ENCODE results near the gene NKX3-2.

- TF ChIP-seq ATF7 (IDR thresholded peaks at IDR 0.05; ENCODE audit: low read depth) = no peak
- no peak for TF ChIP-seq NFIC (IDR thresholded peaks at IDR 0.05; ENCODE audit: low read depth, low read length)
- TF ChIP-seq RUNX3 (IDR thresholded peaks at IDR 0.05; ENCODE audit: low read length) = no peak
- TF ChIP-seq POLR2AphosphoS5 (IDR thresholded peaks at IDR 0.05; ENCODE audit: low read length) = no peak
- TF ChIP-seq USF2 (IDR thresholded peaks at IDR 0.05; ENCODE audit: borderline replicate concordance, low read depth, low read length) = no peak
- TF ChIP-seq ZBED1 (IDR thresholded peaks at IDR 0.05; ENCODE audit: borderline replicate concordance) = no peak
- no peak for TF ChIP-seq CTCF (IDR thresholded peaks at IDR 0.05 in 2 of 3, conservative IDR thresholded peaks at IDR 0.05 in 1 of 3; ENCODE audit: control insufficient read depth in 2 of 3, extremely low read depth in 1 of 3, insufficient read depth in 1 of 3, low read depth in 3 of 3, low read length in 3 of 3)
Measured at GRCh38 chr4:13514722-13515121, 29.6 kb downstream of the NKX3-2 start.
